GM23248 (cell line): ENCODE data around the gene ST6GALNAC3.

Source experiments
- EZH2 ChIP-seq: fragments of 200-600 bp; sonication (generic); IDR thresholded peaks from 2 replicates; pipeline ENCODE4 v1.6.1; 2018; ENCODE audit warnings: antibody characterized with exemption, mild to moderate bottlenecking; ENCODE audit not compliant: insufficient read depth, poor library complexity, severe bottlenecking
- EZH2phosphoT487 ChIP-seq: fragments of 200-600 bp; sonication (generic); IDR thresholded peaks from 2 replicates; pipeline ENCODE4 v1.6.1; 2018; ENCODE audit warnings: antibody characterized with exemption, moderate library complexity, mild to moderate bottlenecking, low read depth; ENCODE audit not compliant: insufficient read depth

DNA sequence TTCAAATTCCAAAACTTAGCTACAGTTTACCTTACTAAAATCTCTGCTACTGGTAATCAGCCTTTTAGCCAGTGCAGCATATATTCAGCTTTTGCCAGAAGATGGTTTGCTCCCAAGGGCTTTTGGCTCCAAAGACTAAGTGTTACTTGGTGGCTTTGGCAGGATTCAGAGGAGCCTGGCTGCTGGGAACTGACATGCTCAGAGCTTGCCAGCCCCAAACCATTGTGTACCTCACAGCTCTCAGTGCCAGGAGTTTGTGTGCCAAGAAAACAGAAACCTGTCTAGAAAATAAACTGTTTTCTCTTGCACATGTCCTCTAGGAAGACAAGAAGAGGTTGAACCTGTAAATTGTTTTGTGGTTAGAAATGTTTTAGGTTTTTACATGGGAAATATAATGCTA lies 315.9 kb downstream of the ST6GALNAC3 start:
- TF ChIP-seq EZH2phosphoT487 (no peak), EZH2 (no peak)
